ENCODE data around the gene SMIM1.

DNA sequence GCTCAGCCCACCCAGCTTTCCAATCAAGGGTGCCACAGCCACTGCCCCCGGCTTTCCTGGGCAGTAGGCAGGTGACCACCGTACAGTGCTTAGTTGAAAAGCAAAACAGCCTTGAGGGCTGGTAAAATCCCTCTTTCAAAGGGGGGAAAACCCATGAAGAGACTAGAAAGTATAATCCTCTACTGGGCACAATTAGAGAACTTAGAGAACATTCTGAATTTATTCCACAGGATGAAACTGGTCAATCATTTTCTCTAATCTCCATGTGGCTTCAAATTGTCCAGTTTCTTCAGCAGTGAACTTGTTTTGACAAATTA lies 39.0 kb downstream of the SMIM1 start:
- TF ChIP-seq, protein P1, sequence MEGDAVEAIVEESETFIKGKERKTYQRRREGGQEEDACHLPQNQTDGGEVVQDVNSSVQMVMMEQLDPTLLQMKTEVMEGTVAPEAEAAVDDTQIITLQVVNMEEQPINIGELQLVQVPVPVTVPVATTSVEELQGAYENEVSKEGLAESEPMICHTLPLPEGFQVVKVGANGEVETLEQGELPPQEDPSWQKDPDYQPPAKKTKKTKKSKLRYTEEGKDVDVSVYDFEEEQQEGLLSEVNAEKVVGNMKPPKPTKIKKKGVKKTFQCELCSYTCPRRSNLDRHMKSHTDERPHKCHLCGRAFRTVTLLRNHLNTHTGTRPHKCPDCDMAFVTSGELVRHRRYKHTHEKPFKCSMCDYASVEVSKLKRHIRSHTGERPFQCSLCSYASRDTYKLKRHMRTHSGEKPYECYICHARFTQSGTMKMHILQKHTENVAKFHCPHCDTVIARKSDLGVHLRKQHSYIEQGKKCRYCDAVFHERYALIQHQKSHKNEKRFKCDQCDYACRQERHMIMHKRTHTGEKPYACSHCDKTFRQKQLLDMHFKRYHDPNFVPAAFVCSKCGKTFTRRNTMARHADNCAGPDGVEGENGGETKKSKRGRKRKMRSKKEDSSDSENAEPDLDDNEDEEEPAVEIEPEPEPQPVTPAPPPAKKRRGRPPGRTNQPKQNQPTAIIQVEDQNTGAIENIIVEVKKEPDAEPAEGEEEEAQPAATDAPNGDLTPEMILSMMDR (conservative IDR thresholded peaks at IDR 0.05 in 1 of 2, IDR thresholded peaks at IDR 0.05 in 1 of 2; ENCODE audit: extremely low read depth in 1 of 2, insufficient read depth in 1 of 2, low read depth in 1 of 2, low read length in 2 of 2), result no peak
- no peak for TF ChIP-seq EZH2 (IDR thresholded peaks at IDR 0.05; ENCODE audit: borderline replicate concordance, low read length)
